Adrenal gland (tissue), 12 donors: Measurements from ENCODE around the gene PAWR. TPM values are rescaled to one million over a fixed set of nuclear protein-coding genes. Genes with fewer than 3 reads are reported as not detected.

Source experiments
- DNase-seq, 7 donors: peaks; one replicate each; pipeline ENCODE4 v3.0.0-alpha.2; 2019 to 2020
- H3K27ac ChIP-seq, 5 donors: fragments of 200-600 bp; sonication (generic) in 4 of 5; 1 replicate in 3 of 5; 2 replicates in 2 of 5; pipeline versions ENCODE4 v1.5.1 to v1.8.0; 2016 to 2020; ENCODE audit warnings: mild to moderate bottlenecking in 1 of 5
- H3K27me3 ChIP-seq: fragments of 200-600 bp; 2 replicates; pipeline ENCODE4 v1.8.0; 2021
- H3K36me3 ChIP-seq, 2 donors: fragments of 200-600 bp; replicated peaks in 1 of 2; 1 replicate in 1 of 2; 2 replicates in 1 of 2; pipeline versions ENCODE4 v1.5.1 to v1.8.0; 2018 to 2022
- H3K4me1 ChIP-seq, 2 donors: fragments of 200-600 bp; replicated peaks in 1 of 2; 1 replicate in 1 of 2; 2 replicates in 1 of 2; pipeline versions ENCODE4 v1.5.1 to v1.8.0; 2018 to 2021
- H3K4me3 ChIP-seq, 4 donors: fragments of 200-600 bp; sonication (generic) in 3 of 4; one replicate each; pipeline ENCODE4 v1.5.1; 2016 to 2018
- H3K9me3 ChIP-seq, 3 donors: fragments of 200-600 bp; sonication (generic) in 1 of 3; replicated peaks in 1 of 3; 1 replicate in 2 of 3; 2 replicates in 1 of 3; pipeline versions ENCODE4 v1.5.1 to v1.8.0; 2016 to 2021
- POLR2A ChIP-seq, 2 donors: fragments of 450-650 bp; IDR thresholded peaks; one replicate each; pipeline ENCODE4 v1.6.1; 2017; ENCODE audit warnings: antibody characterized with exemption in 2 of 2, mild to moderate bottlenecking in 2 of 2, moderate library complexity in 1 of 2
- WGBS, 4 donors: extraction: QIAGEN DNeasy Blood & Tissue Kit in 2 of 4; methylation state at CpG; one replicate each; pipeline versions ENCODE4 v1.1.5 to v1.1.7; 2013 to 2017; 5-methylcytosine and 5-hydroxymethylcytosine counted together
- intact Hi-C, 2 donors: fragments of 100-400 bp; cut with DNase I; formaldehyde crosslinking; loops; one replicate each; pipeline versions ENCODE4 v1.14.1 to v1.15.0; 2022 to 2023
- polyA plus RNA-seq, 3 donors: library from polyadenylated mRNA; stranded (reverse); fragments of 200-250 nt in 2 of 3; fragments of 350-450 nt in 1 of 3; fragmentation: Illumina TruSeq in 1 of 3; extraction: RNeasy Lipid Tissue Mini Kit (QIAGEN cat#74804) in 1 of 3; gene quantifications; one replicate each; pipeline ENCODE4 v1.2.3, GENCODE V29; 2013 to 2014
- total RNA-seq, 9 donors: library from RNA; depleted of rRNA in 4 of 9; stranded (reverse); fragments of >200 nt in 4 of 9; fragments of 120-200 nt in 1 of 9; fragmentation: NEBNext Ultra II Directional in 1 of 9; extraction: Animal tissue kit (Norgen Biotek cat#: 25700) in 1 of 9; gene quantifications; one replicate each; pipeline versions ENCODE4 v1.1.0 to v1.2.4, GENCODE V29; 2013 to 2023
- TF ChIP-seq, protein P1 (sequence below), 6 experiments: fragments of 450-650 bp in 4 of 6; fragments of 200-600 bp in 2 of 6; sonication (generic) in 1 of 6; IDR thresholded peaks; 1 replicate in 5 of 6; 2 replicates in 1 of 6; pipeline versions ENCODE4 v1.5.1 to v1.8.0; 2016 to 2021; ENCODE audit warnings: antibody characterized with exemption in 6 of 6, mild to moderate bottlenecking in 2 of 6, moderate library complexity in 1 of 6
- donor health status: healthy with polysubstance abuse.
- donor health status: Bipolar disorder and iron deficiency.
- donor health status: DM: yes; HTN: yes; CAD: no.
- donor health status: DM: no; HTN: no; CAD: no.
- donor health status: DM: no; HTN: no; CAD: no.
- donor health status: DM: yes; HTN: yes; CAD: no.

The PAWR gene
- total and polyA plus RNA-seq, 12 donors = 8.5 to 63.7 (median 24.6) TPM

DNA sequence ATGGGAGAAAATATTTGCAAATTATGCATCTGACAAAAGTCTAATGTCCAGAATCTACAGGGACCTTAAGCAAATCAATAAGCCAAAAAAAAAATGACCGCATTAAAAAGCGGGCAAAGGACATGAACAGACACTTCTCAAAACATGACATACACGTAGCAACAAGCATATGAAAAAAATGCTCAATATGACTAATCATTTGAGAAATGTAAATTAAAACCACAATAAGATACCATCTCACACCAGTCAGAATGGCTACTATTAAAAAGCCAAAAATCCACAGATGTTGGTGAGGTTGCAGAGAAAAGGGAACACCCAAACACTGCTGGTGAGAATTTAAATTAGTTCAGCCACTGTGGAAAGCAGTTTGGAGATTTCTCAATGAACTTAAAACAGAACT, 16.1 kb downstream of the PAWR start:
- peaks cover 0 to 9% of the 10 kb centered on the region in 2 donors for H3K4me1 ChIP-seq
- H3K4me3 ChIP-seq = no peak overlapping the region
- no peaks in the 10 kb centered on the region for H3K27me3 ChIP-seq
- peaks cover 0 to 5% (median 0%) of the 10 kb centered on the region in 3 donors for H3K9me3 ChIP-seq
- DNase-seq = no peak
- no peak for TF ChIP-seq POLR2A (IDR thresholded peaks at IDR 0.05)
- TF ChIP-seq, protein P1, sequence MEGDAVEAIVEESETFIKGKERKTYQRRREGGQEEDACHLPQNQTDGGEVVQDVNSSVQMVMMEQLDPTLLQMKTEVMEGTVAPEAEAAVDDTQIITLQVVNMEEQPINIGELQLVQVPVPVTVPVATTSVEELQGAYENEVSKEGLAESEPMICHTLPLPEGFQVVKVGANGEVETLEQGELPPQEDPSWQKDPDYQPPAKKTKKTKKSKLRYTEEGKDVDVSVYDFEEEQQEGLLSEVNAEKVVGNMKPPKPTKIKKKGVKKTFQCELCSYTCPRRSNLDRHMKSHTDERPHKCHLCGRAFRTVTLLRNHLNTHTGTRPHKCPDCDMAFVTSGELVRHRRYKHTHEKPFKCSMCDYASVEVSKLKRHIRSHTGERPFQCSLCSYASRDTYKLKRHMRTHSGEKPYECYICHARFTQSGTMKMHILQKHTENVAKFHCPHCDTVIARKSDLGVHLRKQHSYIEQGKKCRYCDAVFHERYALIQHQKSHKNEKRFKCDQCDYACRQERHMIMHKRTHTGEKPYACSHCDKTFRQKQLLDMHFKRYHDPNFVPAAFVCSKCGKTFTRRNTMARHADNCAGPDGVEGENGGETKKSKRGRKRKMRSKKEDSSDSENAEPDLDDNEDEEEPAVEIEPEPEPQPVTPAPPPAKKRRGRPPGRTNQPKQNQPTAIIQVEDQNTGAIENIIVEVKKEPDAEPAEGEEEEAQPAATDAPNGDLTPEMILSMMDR (IDR thresholded peaks at IDR 0.05) = no peak
- no peak overlapping the region for H3K27ac ChIP-seq
- no peaks in the 10 kb centered on the region for H3K36me3 ChIP-seq
- 93 to 97% (median 95%) methylated on average over 3 of the region's 3 CpGs for WGBS, 4 donors
- intact Hi-C loops = no loop called here

DNA sequence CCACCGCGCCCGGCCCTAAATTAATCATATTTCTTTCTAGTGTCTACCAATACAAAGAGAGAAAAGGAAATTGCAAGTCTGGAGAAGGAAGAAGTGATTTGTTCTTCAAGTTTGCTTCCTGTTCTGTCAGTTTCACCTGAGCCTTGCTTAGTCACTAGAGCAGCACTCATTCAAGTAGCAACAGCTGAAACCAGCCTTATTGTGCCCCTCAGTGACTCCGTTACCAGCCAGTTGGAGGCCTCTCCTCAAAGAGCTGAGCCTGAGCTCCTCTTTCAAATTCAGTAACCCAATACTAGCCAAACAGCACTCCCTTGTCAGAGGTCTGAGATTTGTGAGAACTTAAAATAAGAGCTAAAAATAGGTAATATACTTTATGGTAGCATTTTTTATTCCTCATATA, 17.4 kb downstream of the PAWR start:
- peaks cover 0 to 9% of the 10 kb centered on the region in 2 donors for H3K4me1 ChIP-seq
- no peak overlapping the region for H3K4me3 ChIP-seq
- intact Hi-C loops = no loop called here
- H3K9me3 ChIP-seq = peaks cover 0 to 5% (median 0%) of the 10 kb centered on the region in 3 donors
- WGBS, 4 donors = 91 to 100% (median 93%) methylated on average over 4 of the region's 4 CpGs
- no peak for DNase-seq
- no peaks in the 10 kb centered on the region for H3K36me3 ChIP-seq
- H3K27ac ChIP-seq = no peak overlapping the region
- H3K27me3 ChIP-seq = no peaks in the 10 kb centered on the region
- TF ChIP-seq, protein P1 (IDR thresholded peaks at IDR 0.05) = no peak
- TF ChIP-seq POLR2A (IDR thresholded peaks at IDR 0.05) = no peak

DNA sequence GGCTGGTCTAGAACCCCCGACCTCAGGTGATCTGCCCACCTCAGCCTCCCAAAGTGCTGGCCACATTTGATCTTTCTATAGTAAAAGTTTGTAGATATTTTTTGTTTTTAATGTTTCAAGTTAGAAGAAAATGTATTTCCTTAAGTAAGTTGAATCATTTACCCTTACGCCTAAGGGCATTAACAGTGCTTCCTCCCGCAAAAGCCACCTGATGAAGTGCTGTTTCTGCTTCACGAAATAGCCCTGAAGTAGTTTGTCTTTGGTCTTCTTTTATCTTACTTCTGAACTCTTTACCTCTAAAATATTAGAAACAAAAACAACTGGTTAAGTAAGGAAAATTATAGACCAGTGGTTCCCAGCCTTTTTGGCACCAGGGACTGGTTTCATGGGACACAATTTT, 22.7 kb downstream of the PAWR start:
- Histone ChIP-seq H3K4me3 (no peak overlapping the region), H3K36me3 (no peaks in the 10 kb centered on the region), H3K9me3 (peaks cover 0 to 5% (median 0%) of the 10 kb centered on the region in 3 donors), H3K27ac (no peak overlapping the region), H3K4me1 (peaks cover 0 to 5% of the 10 kb centered on the region in 2 donors), H3K27me3 (no peaks in the 10 kb centered on the region)
- intact Hi-C loops = no loop called here
- DNase-seq = no peak
- TF ChIP-seq, protein P1 (IDR thresholded peaks at IDR 0.05) = no peak
- TF ChIP-seq POLR2A (IDR thresholded peaks at IDR 0.05) = no peak
- WGBS, 4 donors = 94 to 97% (median 96%) methylated on average over 4 of the region's 4 CpGs

DNA sequence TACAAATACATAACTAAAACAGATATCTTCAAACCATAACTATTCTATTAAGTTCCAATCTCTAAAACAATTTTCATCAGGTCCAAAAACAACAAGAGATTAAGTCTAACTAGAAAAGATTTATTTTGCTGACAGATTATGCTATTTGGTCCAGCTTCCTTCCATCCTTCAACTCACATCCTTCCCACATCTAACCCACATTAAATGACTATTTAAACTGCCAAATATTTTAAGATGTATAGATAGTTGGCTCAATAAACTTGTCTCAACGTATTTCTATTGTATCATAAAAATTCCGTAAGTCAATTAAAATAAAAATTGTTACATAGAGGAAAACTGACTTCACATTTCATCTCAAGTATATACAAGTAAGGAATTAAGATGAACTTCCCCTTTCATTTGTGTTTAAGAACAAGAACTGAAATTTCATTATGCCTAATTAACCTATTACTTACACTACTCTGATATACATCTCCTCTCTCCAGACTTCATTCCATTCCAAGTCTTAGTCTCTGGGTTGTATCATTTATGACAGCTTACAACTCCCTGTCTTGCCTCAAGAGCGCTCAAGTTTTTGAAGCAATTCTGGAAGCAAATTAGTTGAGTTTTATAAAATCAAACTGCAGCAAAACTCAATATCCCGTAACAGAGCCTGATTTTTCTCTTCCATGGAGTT, 25.4 kb downstream of the PAWR start:
- no peak for DNase-seq
- Histone ChIP-seq H3K27ac (no peak overlapping the region), H3K4me3 (no peak overlapping the region), H3K4me1 (peaks cover 4 to 21% of the 10 kb centered on the region in 2 donors), H3K36me3 (no peaks in the 10 kb centered on the region), H3K27me3 (no peaks in the 10 kb centered on the region), H3K9me3 (peaks cover 0 to 3% (median 0%) of the 10 kb centered on the region in 3 donors)
- no peak for TF ChIP-seq POLR2A (IDR thresholded peaks at IDR 0.05)
- intact Hi-C loops = no loop called here
- WGBS, 4 donors = 76 to 82% (median 79%) methylated on average over 4 of the region's 4 CpGs

DNA sequence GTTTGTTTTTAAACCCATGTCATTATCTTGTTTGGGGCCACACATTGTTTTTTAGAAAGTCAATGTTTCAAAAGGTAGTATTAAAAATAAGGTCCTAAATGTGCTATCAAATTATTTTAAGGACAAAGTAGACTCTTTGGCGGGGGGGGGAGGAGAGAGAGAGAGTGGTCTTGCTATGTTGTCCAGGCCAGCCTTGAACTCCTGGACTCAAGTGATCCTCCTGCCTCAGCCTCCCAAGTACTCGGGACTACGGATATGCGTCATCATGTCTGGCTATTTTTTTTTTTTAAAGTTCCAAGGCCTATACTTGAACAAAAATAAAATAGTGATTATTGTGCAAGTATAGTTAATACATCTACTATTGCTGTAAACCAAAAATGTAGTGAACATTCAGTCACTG, 26.2 kb downstream of the PAWR start:
- Histone ChIP-seq H3K27ac (no peak overlapping the region), H3K36me3 (no peaks in the 10 kb centered on the region), H3K4me3 (no peak overlapping the region), H3K9me3 (no peaks in the 10 kb centered on the region), H3K4me1 (peaks cover 4 to 26% of the 10 kb centered on the region in 2 donors), H3K27me3 (no peaks in the 10 kb centered on the region)
- intact Hi-C loops = no loop called here
- 73 to 89% (median 86%) methylated on average over 4 of the region's 4 CpGs for WGBS, 4 donors
- TF ChIP-seq POLR2A (IDR thresholded peaks at IDR 0.05) = no peak
- TF ChIP-seq, protein P1 (IDR thresholded peaks at IDR 0.05) = no peak
- DNase-seq = no peak
